NCI-H446 treated with DMSO at 0.1 percent for 48 hours (cell line): Measurements from ENCODE around the gene CHD5.

Experiments used
- DNase-seq: peaks from one replicate; lab custom pipeline; 2025; lab: John Stamatoyannopoulos, UW

The CHD5 gene

DNA sequence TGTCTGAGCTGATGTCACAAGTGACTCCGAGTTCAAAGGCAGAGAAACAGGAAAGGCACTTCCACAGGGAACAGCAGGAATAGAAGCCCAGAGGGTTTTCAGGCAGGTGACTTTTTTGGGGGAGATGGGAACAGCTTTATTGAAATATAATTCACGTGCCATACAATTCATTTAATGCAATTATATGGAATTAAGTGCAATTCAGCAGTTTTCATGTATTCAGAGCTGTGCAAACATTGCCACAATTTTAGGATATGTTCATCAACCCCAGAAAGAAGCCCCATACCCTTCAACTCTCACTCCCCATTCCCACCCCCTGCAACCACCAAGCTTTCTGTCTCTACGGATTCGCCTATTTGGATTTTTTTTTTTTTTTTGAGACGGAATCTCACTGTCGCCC lies 117.5 kb downstream of the CHD5 start:
- no peak for DNase-seq

DNA sequence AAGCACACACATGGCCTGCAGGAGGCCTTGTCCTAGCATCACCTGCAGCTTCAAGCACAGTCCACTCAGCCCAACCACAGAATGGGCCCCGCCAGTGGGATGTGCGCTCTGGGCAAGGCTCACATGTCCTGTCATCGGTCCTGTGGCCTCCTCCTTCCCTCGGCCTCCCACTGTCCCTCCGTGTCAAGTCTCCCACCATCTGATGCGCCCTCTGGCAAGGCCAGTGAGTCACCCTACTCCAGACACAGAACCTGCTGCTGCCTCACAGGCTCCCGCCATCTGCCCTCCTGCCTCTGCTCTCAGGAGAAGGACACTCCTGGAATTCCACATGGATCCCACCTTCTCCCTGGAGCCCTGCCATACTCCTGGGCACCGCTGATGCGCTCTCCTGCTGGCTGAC lies 120.3 kb downstream of the CHD5 start:
- DNase-seq: peak; percentile 35

DNA sequence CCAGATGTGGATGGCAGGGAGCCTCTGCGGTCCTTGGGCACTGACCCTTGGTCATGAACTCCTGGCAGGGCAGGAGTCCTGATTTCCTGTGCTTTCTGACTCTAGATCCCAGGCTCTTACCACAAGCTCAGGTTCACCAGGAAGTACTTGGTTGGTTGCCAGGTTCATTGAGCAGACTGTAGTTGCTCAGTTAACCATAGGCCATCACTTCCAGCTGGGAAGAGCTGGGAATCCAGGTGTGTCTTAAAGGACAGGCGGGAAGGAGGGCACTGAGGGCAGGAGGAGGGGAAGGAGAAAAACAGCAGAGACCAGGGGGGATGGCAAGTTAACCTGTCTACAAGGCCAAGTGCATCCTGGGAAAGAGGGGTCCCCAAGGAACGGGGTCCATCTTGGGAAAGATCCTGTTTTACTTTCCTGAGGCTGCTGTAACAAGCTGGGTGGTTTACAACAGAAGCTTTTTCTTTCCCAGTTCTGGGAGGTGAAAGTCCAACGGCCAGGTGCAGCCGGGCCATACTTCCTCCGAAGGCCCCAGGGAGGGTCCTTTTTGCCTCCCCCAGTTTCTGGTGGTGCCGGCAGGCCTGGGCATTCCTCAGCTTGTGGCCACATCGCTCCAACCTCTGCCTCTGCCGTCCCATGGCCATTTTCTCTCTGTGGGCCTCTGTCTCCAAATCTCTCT lies 122.8 kb downstream of the CHD5 start:
- DNase-seq: no peak

DNA sequence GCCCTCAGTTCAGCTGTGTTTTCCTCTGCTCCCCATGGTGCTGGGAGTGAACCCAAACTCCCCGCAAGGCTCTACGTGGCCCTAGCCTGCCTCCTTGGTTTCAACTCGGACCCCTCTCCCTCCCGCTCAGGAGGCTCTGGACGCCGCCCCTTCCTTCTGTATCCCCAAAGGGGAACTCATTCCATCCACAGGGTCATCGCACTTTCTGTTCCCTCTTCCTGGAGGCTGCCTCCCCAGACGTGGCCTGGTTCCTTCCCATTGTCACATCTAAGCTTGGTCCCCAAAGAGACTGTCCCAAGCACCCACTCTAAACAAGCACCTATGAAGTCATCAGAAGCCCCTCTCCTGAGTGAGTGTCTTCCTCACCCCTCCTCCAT lies 123.6 kb downstream of the CHD5 start:
- no peak for DNase-seq

DNA sequence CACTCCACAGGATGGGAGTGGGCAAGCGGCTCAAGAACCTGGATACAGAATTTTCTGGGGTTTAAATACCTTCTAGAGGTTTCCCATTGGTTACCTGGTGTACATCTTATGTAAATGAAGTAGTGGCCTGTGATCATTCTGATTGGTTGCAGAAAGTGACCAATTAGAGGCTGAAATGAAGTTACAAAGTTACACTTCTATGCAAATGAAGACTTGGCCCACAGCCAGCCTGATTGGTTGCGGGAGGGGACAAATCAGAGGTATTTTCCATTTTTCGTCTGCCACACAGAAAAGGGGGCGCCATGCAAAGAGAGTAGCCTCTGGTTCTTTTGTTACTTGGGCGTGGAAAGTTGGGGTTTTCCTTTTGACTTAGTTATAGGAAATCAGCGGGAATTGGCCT lies 125.5 kb downstream of the CHD5 start:
- no peak for DNase-seq

DNA sequence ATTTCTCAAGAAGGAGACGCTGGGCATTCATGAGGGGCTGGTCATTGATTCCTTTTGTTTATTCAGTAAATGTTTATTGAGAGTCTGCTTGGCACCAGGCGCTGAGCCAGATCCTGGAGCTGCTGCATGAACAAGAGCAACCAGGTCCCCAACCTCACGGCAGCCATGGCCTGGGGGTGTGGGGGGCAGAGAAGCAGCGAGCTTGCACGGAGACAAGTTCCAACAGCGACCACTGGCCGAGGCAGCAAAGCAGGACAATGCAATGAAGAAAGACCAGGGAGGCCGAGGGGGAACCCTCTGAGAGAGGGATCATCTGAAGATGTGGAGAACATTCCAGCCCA lies 126.9 kb downstream of the CHD5 start:
- DNase-seq: no peak

DNA sequence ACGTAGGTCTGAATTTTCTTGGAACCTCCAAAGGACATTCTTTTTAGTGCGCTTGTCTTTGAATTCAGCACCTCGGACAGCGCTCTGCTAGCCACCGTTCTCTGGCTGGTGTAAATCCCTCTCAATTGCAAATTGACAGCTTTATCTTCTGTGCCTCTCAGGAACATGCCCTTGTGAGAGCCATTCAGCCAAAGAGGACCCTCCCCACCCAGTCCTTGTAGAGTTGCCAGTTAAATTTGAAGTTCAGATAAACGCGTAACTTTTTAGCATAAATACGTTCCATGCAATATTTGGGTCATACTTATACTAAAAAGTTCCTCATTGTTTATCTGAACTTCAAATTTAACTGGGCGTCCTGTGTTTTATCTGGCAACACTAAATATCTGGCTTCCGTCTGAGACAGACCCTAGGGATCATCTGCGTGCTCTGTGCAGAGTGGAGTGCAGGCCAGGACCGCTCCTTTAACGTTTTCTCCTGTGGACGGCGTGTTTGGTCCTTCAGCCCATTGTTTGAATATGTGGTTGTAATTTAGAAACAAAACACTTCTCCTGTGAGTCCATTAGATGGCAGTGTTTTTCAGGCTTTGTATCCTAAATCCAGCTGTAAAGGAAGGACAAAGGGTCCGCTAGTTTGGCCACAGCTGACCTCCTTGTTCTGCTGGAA lies 127.4 kb downstream of the CHD5 start:
- DNase-seq: peak; percentile 45
